Lower leg skin (tissue), 4 donors: ENCODE results near the gene PCSK6. TPM values are rescaled to one million over a fixed set of nuclear protein-coding genes. Genes with fewer than 3 reads are reported as not detected.
A peak's percentile ranks its signal among the peaks of the same experiment; 100 is the strongest.

ENCODE experiments used
- DNase-seq, 2 donors: peaks; one replicate each; pipeline ENCODE4 v3.0.0-alpha.2; 2019; ENCODE audit warnings: low spot score in 2 of 2
- H3K4me3 ChIP-seq: fragments of 200-600 bp; sonication (generic); 2 replicates; pipeline ENCODE4 v1.5.1; 2017; ENCODE audit warnings: mild to moderate bottlenecking, low read depth; ENCODE audit not compliant: poor library complexity, severe bottlenecking
- CTCF ChIP-seq, 3 donors: fragments of 450-650 bp; IDR thresholded peaks; one replicate each; pipeline ENCODE4 v1.5.1; 2016; ENCODE audit warnings: antibody characterized with exemption in 3 of 3, mild to moderate bottlenecking in 3 of 3, moderate library complexity in 2 of 3
- POLR2A ChIP-seq, 2 donors: fragments of 450-650 bp; IDR thresholded peaks; one replicate each; pipeline ENCODE4 v1.6.1; 2016 to 2017; ENCODE audit warnings: antibody characterized with exemption in 2 of 2, mild to moderate bottlenecking in 1 of 2, moderate library complexity in 1 of 2
- WGBS, 2 donors: methylation state at CpG; one replicate each; pipeline ENCODE4 v1.1.5; 2018; 5-methylcytosine and 5-hydroxymethylcytosine counted together
- intact Hi-C: fragments of 100-400 bp; cut with DNase I; formaldehyde crosslinking; loops from one replicate; pipeline ENCODE4 v1.15.0; 2023; ENCODE audit warnings: low total_unique reads
- total RNA-seq, 4 donors: library from RNA; depleted of rRNA; stranded (reverse); fragments of >200 nt; gene quantifications; one replicate each; pipeline ENCODE4 v1.1.0, GENCODE V29; 2016

Gene PCSK6
- total RNA-seq, 4 donors from 2014 or later: 20.1 to 45.4 (median 30.4) TPM

DNA sequence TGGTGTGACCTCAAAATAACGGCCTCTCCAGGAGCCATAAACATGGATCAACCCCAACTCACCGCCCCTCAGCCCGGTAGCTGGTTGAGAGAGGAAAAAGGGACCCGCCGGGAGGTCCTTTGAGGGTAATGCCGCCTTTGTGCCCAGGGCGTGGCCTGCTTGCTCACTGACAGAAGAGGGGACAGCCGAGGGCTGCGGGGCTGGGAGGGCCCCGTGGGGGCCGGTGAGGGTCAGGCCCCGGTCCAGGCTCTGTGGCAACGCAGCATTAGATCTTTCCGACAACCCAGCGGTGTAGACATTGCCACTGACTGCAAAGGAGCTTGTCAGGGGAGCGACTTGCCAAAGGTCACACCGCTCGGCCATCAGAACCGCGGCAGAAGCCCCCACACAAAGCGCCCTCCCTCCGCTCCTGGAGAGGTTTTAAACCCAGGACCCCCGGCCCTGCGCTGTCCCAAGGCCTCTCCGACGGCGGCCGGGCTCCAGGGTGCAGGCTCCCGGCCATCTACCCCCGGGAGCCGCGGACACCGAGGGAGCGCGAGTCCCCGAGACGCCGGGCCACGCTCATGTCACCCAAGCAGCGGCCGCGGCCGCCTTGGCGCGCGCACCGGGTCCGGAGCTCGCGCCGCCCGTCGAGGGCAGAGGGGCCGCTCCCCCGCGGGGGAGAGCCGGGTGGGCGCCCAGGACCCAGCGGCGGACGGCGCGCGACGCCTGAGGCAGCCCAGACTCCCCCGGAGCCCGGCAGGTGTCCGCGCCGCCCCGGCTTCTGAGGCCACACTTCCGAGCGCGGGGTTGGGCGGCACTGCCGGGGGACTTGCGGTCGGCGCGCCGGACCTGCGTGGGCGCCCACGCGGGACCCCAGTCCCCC is 975 bp downstream of the PCSK6 start:
- intact Hi-C loops: no loop called here
- DNase-seq: peak in 1 of 2 donors; percentile 80
- 17 to 26% methylated on average over 41 to 64 of the region's 85 CpGs for WGBS, 2 donors
- TF ChIP-seq POLR2A (IDR thresholded peaks at IDR 0.05) (no peak), CTCF (IDR thresholded peaks at IDR 0.05) (no peak)
- H3K4me3 ChIP-seq: no peak overlapping the region

GRCh38 chr15:101486696-101487459 is 2.6 kb downstream of the PCSK6 start:
- DNase-seq: peak in 1 of 2 donors; percentile 70
- 89 to 91% methylated on average over 14 of the region's 14 CpGs for WGBS, 2 donors
- TF ChIP-seq POLR2A (IDR thresholded peaks at IDR 0.05) (no peak), CTCF (IDR thresholded peaks at IDR 0.05) (no peak)
- H3K4me3 ChIP-seq: no peak overlapping the region
- intact Hi-C loops: no loop called here

- intact Hi-C loops: no loop called here
- 52 to 59% methylated on average over 6 of the region's 6 CpGs for WGBS, 2 donors
- peak in 1 of 2 donors; percentile 54 for DNase-seq
- TF ChIP-seq CTCF (IDR thresholded peaks at IDR 0.05): no peak
- TF ChIP-seq POLR2A (IDR thresholded peaks at IDR 0.05): no peak
- H3K4me3 ChIP-seq: no peak overlapping the region
Measured at GRCh38 chr15:101483462-101483861, 6.0 kb downstream of the PCSK6 start.

DNA sequence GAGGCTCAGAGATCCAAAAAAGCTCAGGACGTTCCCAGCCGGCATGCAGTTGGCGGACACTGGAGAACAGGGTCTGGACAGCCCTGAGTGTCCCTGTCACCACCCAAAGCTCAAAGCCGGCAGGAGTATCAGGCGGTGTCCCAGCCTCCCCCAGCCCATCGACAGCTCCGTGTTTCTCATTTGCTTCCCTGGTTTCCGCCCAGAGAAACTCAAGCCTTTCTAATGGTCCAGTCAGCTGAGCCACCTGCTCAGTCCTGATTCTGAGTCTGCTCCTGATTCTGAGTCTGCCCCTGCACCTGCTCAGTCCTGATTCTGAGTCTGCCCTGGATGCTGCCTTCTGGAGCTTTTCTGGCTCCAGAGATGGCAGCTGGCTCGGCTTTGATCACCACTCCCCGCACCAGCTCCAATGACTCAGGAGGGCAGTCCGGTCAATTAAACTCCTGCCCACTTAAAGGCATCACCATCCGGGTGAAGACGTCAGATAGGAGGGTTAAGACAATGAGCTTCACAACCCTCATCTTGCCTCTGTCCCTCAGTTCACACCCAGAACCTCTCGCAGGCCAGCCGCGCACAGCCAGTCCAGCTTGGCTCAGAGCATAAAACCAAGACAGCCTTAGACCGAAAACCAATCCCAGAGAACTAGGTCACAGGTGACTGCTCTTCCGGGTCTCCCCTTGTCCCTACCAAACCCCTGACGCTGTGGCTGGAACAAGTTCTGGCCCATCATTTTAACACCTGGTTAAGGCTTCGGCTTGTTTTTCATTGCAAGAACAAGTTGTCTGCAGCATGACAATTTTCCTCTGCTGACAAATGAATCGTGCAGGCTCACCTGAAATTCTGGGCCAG is 6.8 kb downstream of the PCSK6 start:
- no peak overlapping the region for H3K4me3 ChIP-seq
- intact Hi-C loops: no loop called here
- TF ChIP-seq POLR2A (IDR thresholded peaks at IDR 0.05): no peak
- TF ChIP-seq CTCF (IDR thresholded peaks at IDR 0.05): no peak
- peak in 1 of 2 donors; percentile 64 for DNase-seq
- WGBS, 2 donors: 56 to 61% methylated on average over 21 of the region's 21 CpGs

DNA sequence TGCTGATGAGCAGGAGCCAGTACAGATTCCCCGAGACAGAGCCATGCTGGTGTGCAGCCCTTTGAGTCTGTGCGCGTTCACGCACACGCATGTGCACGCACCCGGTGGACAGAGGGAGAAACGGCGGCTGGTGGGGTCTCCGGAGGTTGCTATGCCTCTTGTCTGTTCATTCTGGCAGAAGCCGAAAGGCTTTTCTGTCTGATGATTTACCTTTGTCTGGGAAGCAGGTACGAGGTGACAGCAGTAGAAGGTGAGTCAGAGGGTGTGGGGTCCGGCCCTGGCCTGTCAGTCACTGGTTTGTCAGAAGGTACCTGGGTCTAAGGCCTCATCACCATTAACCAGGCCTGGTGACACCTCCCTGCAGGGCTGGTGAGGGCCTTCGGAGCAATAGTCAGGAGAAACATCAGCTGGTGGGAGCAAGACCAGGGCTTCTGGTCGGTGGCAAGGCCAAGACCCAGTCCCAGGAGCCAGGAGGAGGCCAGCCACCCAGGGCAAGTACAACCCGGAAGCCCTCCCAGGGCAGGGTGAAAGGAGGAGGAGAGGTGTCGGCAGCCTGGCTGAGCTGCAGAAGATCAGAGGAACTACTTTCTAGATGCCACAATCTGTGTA is 7.5 kb downstream of the PCSK6 start:
- 85 to 88% methylated on average over 16 to 17 of the region's 17 CpGs for WGBS, 2 donors
- peak in 1 of 2 donors; percentile 71 for DNase-seq
- intact Hi-C loops: no loop called here
- TF ChIP-seq POLR2A (IDR thresholded peaks at IDR 0.05) (no peak), CTCF (IDR thresholded peaks at IDR 0.05) (no peak)
- H3K4me3 ChIP-seq: no peak overlapping the region
